ENCODE data around the gene KLHL10. TPM values are rescaled to one million over a fixed set of nuclear protein-coding genes. Genes with fewer than 3 reads are reported as not detected.
"Not testable (repeated sequence)": the region's sequence is repeated elsewhere in the genome, so short reads cannot be mapped to it uniquely, and the experiment has no call there.

The KLHL10 gene
- total RNA-seq, 2 experiments from 2014 or later, result not detected

GRCh38 chr17:41835800-41836549, 1.6 kb upstream of the KLHL10 start, which contains the start of gene NT5C3B:
NT5C3B (minus strand) TSS chr17:41836232; CDS start chr17:41836193, 39 bp downstream.
- Histone ChIP-seq H3K36me3 (ENCODE audit: insufficient read depth, low read length) (peaks cover 9% of the 10 kb centered on the region), H3K27me3 (ENCODE audit: control insufficient read depth in 1 of 2, insufficient read depth in 2 of 2, low read length in 2 of 2) (no peaks in the 10 kb centered on the region), H3K27ac (ENCODE audit: low read depth in 1 of 2, low read length in 2 of 2) (no peak within 1 kb of the TSS), H3K9me3 (ENCODE audit: control insufficient read depth in 1 of 2, insufficient read depth in 1 of 2, low read length in 2 of 2) (no peaks in the 10 kb centered on the region), H3K4me1 (ENCODE audit: insufficient read depth, low read length) (peaks cover 17% of the 10 kb centered on the region), H3K4me3 (ENCODE audit: low read length) (peak within 1 kb of the TSS; percentile 69)
- Mint-ChIP-seq H3K4me3 (peak within 1 kb of the TSS; percentile 92), H3K27ac (peak within 1 kb of the TSS; percentile 61), H3K36me3 (ENCODE audit: low read depth) (peaks cover 27% of the 10 kb centered on the region), H3K4me1 (ENCODE audit: low read depth) (peaks cover 19% of the 10 kb centered on the region), H3K27me3 (no peaks in the 10 kb centered on the region), H3K9me3 (no peaks in the 10 kb centered on the region)
- peak; percentile 14 to 78 (median 45) for DNase-seq
- POLR2A ChIA-PET, result interaction anchor here (2.0 to 2.2 kb wide), 2 partner anchors 24 to 29 kb away, joined by 7 to 10 read pairs; partner anchors contain the start of genes KLHL11 and P3H4
- peak; percentile 79 for ATAC-seq (ENCODE audit: poor library complexity)
- TF ChIP-seq, protein P1, sequence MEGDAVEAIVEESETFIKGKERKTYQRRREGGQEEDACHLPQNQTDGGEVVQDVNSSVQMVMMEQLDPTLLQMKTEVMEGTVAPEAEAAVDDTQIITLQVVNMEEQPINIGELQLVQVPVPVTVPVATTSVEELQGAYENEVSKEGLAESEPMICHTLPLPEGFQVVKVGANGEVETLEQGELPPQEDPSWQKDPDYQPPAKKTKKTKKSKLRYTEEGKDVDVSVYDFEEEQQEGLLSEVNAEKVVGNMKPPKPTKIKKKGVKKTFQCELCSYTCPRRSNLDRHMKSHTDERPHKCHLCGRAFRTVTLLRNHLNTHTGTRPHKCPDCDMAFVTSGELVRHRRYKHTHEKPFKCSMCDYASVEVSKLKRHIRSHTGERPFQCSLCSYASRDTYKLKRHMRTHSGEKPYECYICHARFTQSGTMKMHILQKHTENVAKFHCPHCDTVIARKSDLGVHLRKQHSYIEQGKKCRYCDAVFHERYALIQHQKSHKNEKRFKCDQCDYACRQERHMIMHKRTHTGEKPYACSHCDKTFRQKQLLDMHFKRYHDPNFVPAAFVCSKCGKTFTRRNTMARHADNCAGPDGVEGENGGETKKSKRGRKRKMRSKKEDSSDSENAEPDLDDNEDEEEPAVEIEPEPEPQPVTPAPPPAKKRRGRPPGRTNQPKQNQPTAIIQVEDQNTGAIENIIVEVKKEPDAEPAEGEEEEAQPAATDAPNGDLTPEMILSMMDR (IDR thresholded peaks at IDR 0.05), result no peak
- CTCF ChIA-PET, result no interaction called here
- intact Hi-C loops (cut with DNase I, micrococcal nuclease), result no loop called here

- Mint-ChIP-seq H3K27ac (peak overlapping the region; percentile 49), H3K36me3 (ENCODE audit: low read depth) (peaks cover 22% of the 10 kb centered on the region), H3K9me3 (no peaks in the 10 kb centered on the region), H3K4me3 (peak overlapping the region; percentile 88), H3K4me1 (ENCODE audit: low read depth) (peaks cover 19% of the 10 kb centered on the region), H3K27me3 (no peaks in the 10 kb centered on the region)
- Histone ChIP-seq H3K27me3 (ENCODE audit: control insufficient read depth in 1 of 2, insufficient read depth in 2 of 2, low read length in 2 of 2) (no peaks in the 10 kb centered on the region), H3K36me3 (ENCODE audit: insufficient read depth, low read length) (peaks cover 5% of the 10 kb centered on the region), H3K27ac (ENCODE audit: low read depth in 1 of 2, low read length in 2 of 2) (no peak overlapping the region), H3K9me3 (ENCODE audit: control insufficient read depth in 1 of 2, insufficient read depth in 1 of 2, low read length in 2 of 2) (no peaks in the 10 kb centered on the region), H3K4me1 (ENCODE audit: insufficient read depth, low read length) (peaks cover 17% of the 10 kb centered on the region), H3K4me3 (ENCODE audit: low read length) (peak overlapping the region; percentile 69)
- CTCF ChIA-PET, result no interaction called here
- TF ChIP-seq, protein P1 (IDR thresholded peaks at IDR 0.05), result no peak
- intact Hi-C loops (cut with DNase I, micrococcal nuclease), result no loop called here
- no peak for ATAC-seq (ENCODE audit: poor library complexity)
- POLR2A ChIA-PET, result interaction anchor here (2.0 to 2.2 kb wide), 2 partner anchors 25 to 28 kb away, joined by 7 to 10 read pairs; partner anchors contain the start of genes KLHL11 and P3H4
- DNase-seq, result no peak
These were observed 952 bp upstream of the KLHL10 start for GRCh38 chr17:41836550-41837196.

- Mint-ChIP-seq H3K4me1 (ENCODE audit: low read depth) (peaks cover 18% of the 10 kb centered on the region), H3K4me3 (peak overlapping the region; percentile 34)
- ChIA-PET POLR2A (interaction anchor here (0.6 kb wide), 1 partner anchor 13 kb away, joined by 4 read pairs; no protein-coding TSS in a partner anchor), CTCF (interaction anchor here (1.1 kb wide), 1 partner anchor 52 kb away, joined by 3 read pairs; no protein-coding TSS in a partner anchor)
- DNase-seq; H3K9me3 ChIP-seq (ENCODE audit: control insufficient read depth in 1 of 2, insufficient read depth in 1 of 2, low read length in 2 of 2); H3K27me3 Mint-ChIP-seq; H3K27ac ChIP-seq (ENCODE audit: low read depth in 1 of 2, low read length in 2 of 2); ATAC-seq (ENCODE audit: poor library complexity); H3K9me3 Mint-ChIP-seq; H3K36me3 ChIP-seq (ENCODE audit: insufficient read depth, low read length); intact Hi-C loops (cut with DNase I, micrococcal nuclease); H3K27me3 ChIP-seq (ENCODE audit: control insufficient read depth in 1 of 2, insufficient read depth in 2 of 2, low read length in 2 of 2); H3K4me3 ChIP-seq (ENCODE audit: low read length); H3K27ac Mint-ChIP-seq; H3K36me3 Mint-ChIP-seq (ENCODE audit: low read depth): not testable (repeated sequence)
- H3K4me1 ChIP-seq (ENCODE audit: insufficient read depth, low read length), result peaks cover 17% of the 10 kb centered on the region
These were observed 1.8 kb downstream of the KLHL10 start for GRCh38 chr17:41839448-41839847.

DNA sequence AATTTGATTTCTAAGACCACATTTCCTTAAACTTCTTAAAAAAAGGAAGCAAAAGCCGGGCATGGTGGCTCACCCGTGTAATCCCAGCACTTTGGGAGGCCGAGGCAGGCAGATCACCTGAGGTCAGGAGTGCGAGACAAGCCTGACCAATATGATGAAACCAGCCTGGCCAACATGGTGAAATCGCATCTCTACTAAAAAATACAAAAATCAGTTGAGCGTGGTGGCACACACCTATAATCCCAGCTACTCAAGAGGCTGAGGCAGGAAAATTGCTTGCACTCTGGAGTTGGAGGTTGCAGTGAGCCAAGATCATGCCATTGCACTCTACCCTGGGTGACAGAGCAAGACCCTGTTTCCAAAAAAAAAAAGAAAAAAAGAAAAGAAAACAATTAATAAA, 3.2 kb downstream of the KLHL10 start:
- H3K36me3 ChIP-seq (ENCODE audit: insufficient read depth, low read length); CTCF ChIA-PET; POLR2A ChIA-PET; H3K27me3 ChIP-seq (ENCODE audit: control insufficient read depth in 1 of 2, insufficient read depth in 2 of 2, low read length in 2 of 2); H3K27ac ChIP-seq (ENCODE audit: low read depth in 1 of 2, low read length in 2 of 2); H3K4me3 Mint-ChIP-seq; H3K4me3 ChIP-seq (ENCODE audit: low read length); H3K36me3 Mint-ChIP-seq (ENCODE audit: low read depth); H3K4me1 ChIP-seq (ENCODE audit: insufficient read depth, low read length); H3K9me3 Mint-ChIP-seq; ATAC-seq (ENCODE audit: poor library complexity); H3K4me1 Mint-ChIP-seq (ENCODE audit: low read depth); intact Hi-C loops (cut with DNase I, micrococcal nuclease); H3K27ac Mint-ChIP-seq; H3K27me3 Mint-ChIP-seq; H3K9me3 ChIP-seq (ENCODE audit: control insufficient read depth in 1 of 2, insufficient read depth in 1 of 2, low read length in 2 of 2); DNase-seq: not testable (repeated sequence)

Measured in CD4-positive, alpha-beta T cell (primary cell).